GM19397 (cell line): ENCODE data around the gene LTO1.

ENCODE experiments used
- ATAC-seq: cut with Tn5 transposase; IDR thresholded peaks from one replicate; pipeline ENCODE4 v1.9.1; 2021; ENCODE audit warnings: mild to moderate bottlenecking, moderate library complexity; ENCODE audit not compliant: unreplicated experiment

LTO1 gene

DNA sequence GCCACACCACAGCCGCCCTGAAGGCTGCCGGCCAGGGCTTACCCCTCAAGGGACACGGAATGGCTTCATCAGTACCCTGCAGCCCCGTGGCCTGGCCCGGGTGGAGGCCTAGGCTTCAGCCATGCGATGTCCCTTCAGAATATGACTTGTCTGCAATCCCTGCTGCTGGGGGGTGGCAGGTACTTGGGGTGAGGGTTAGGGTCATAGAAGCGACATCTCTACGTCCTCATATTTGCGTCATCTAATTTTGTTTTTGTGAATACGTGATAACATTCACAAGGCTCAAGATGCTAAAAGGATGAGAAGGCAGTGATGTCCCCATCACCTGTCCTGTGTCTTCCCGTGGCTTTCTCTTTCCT is 27.8 kb downstream of the LTO1 start:
- ATAC-seq, result no peak

DNA sequence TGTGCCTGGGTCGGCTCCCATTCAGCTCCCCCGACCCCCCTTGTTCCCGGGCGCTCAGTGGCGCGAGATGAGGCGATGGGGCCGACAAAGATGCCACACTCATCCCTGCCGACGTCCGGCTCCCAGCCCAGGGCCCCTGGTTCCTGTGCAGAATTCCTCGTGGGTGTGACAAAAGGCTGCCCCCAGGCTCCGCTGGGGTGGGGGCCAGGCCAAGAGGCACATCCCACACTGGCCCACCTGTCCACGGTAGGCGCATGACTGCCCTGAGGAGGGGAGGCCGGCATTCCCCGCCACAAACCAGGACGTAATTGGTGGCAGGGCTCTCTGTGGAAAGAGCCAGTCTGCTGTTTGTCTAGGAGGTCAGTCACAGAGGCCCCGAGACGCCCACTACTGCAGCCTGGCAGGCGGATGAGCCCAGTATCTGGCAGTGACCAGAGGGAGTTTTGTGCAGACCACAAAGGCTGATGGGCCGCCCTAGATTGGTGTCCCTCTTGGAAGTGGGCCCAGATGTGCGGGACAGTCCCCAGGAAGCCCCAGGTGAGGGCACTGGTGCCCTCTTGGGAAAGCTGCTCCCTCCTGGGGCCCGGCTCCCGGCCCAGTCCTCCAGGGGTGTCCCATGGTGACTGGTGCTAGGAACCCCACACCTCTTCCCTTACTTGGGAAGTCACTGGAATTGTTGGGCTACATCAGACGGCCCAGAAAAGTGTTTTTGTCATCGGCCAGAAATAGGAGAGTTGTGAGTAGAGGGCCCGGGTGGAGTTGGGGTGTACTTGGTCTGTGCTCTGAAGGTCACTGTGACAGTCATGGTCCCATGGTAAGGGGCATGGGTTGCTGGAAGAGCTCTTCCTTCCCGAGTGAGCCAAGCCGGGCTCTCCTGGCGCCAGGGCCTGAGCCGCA is 28.4 kb downstream of the LTO1 start:
- ATAC-seq, result no peak

DNA sequence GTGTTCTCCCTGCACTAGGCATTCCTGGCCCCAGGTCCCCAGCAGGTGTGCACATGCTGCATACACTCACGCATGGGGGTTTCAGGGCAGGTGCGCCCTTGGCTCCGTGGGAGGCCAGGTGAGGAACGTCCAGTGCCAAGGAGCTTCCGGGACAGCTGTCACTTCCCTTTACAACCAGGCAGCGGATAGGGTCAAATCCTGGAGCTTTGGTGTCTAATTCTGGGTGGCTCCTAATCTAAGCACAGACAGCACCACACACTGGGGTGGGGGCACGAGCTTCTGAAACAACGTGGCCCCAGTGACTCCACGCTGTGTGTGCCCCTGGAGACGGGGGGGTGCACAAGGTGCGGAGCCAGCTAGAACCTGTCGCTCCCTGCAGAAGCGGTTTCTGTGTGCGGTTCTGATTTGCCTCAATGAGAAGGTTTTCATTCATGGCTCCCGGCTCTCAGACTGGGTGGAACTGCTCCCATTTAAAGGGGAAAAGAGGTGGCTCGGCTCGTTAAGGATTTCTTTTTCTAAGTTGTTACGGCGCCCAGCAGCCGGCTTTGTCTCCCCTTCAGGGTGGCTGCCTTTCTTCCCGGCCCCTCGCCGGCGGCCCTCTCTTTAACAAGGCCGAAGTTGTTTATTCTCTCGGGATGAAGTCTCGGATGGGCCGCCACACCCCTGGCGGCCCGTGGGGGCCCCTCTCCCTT is 29.2 kb downstream of the LTO1 start:
- no peak for ATAC-seq

DNA sequence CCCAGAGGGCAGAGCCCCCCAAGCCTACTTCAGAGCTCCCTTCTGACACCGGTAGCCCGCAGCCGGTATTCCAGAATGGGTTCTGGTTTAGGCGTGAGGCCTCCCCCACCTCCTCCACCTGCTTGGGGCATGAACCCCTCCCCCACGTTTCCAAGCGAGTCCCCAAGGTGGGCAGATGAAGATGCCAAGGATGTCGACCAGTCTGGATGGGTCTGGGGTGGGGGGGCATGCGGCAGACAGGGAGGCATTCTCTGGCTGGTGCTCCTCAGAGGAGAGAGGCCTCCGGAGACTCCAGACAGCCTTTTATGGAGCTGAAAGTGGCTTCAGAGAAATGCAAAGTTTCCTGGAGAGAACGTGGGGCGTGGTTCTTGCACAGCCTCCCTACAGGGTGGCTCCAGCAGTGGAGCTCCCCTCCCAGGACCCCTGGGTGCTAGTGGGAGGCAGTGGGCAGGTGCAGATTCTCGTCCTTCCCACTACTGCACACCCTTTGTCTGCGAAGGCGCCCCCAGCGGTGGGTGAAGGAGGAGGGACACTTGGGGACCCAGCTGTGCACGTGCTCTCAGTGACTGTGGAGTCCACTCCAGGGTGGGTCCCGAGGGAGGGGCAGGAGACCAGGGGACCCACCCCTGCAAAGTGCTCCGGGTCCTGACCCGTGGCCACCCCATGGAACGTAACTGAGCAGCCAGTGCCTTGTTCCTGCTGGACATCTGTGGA is 30.0 kb downstream of the LTO1 start:
- no peak for ATAC-seq

- no peak for ATAC-seq
These were observed 30.8 kb downstream of the LTO1 start for GRCh38 chr11:69644071-69644961.

GRCh38 chr11:69643646-69644045 is 31.5 kb downstream of the LTO1 start:
- ATAC-seq, result no peak

- ATAC-seq, result peak; percentile 62
These were observed 32.1 kb downstream of the LTO1 start for GRCh38 chr11:69642913-69643632.

DNA sequence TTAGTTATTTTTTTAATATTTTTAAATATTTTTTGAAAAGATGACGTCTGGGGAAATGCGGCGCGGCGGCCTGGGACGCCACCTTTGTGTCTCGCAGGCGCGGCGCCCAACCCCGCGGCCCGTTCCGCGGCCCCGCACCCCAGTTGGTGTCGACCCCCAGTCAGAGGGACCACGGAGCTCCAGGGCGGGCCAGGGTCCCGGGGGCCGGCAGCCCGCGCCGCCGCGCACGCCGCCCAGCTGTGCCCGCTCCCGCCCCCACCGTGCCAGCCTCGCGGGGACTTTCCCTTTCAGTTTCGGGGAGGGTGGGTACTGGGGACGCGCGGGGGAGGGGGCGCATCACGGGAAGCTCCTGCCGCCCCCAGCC is 32.6 kb downstream of the LTO1 start:
- ATAC-seq, result peak; percentile 17

DNA sequence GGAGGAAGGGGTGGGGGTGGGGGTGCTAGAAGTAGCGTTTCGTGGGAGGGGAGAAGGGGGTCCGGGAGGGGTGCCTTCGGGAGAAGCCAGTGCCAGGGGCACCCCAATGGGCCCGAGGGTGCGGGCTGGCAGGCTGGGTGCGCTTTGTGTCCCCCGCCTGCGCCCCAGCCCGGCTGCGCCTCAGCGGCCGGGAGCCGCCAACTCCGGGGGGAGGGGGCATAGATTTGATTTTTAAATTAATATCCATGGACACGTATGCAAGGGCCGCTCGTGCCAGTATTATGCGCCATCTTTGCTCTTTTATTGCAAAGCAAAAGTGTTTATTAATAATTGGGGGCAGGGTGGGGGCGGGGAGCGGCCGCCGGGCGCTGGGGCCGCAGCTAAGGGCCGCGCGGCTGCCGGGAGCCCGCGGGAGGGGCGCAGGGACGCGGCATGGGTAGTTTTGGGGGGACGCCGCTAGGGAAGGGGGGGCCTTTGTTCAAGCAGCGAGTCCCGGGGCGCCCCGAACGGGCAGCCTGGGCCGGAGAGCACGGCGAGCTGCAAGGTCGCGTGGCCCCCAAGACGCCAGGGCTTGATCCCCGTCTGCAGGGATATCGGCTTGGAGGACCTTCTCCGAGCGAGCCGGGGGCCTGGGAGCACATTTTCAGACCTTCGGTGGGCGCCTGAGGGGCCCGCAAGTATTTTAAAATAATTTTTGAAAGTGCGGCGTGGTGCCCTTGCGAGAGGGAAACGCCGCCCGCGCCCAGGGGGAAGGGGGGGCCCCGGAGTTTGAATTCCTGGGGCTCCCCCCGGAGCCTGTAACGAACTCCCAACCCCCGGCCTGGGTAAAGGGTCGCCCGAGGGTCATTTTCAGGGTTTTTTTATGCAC is 33.2 kb downstream of the LTO1 start:
- no peak for ATAC-seq

GRCh38 chr11:69640995-69641581 is 34.1 kb downstream of the LTO1 start, which contains the start of gene CCND1:
Gene CCND1, plus strand, starts transcription at chr11:69641156. Its CDS starts 158 bp downstream, at chr11:69641314.
- ATAC-seq, result no peak

- ATAC-seq, result no peak
These were observed 34.7 kb downstream of the LTO1 start for GRCh38 chr11:69640260-69640994.

GRCh38 chr11:69639831-69640230 is 35.3 kb downstream of the LTO1 start:
- no peak for ATAC-seq

DNA sequence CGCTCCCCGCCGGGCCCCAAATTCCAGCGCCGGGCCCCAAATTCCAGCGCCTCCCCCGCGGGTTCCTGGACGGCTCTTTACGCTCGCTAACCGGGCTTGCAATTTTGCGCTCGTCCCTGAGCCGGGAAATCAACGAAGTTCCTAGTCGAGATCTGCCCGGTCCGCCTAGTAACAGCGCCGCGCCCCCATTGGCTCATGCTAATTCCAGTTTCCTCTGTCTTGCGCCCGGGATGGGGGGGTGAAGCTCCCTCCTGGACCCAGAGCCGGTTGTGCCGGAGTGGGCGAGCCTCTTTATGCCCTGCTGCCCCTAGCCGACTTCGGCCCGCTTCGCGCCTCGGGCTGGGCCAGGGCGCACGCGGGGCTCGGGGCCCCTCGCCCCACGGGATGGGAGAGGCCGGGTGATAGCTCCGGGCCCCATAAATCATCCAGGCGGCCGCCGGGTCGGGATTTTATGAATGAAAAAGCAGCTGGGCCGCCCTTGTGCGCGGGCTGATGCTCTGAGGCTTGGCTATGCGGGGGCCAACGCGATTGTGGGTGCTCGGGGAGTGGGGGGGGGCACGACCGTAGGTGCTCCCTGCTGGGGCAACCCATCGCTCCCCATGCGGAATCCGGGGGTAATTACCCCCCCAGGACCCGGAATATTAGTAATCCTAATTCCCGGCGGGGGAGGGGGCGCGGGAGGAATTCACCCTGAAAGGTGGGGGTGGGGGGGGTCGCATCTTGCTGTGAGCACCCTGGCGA is 36.0 kb downstream of the LTO1 start:
- ATAC-seq, result no peak

DNA sequence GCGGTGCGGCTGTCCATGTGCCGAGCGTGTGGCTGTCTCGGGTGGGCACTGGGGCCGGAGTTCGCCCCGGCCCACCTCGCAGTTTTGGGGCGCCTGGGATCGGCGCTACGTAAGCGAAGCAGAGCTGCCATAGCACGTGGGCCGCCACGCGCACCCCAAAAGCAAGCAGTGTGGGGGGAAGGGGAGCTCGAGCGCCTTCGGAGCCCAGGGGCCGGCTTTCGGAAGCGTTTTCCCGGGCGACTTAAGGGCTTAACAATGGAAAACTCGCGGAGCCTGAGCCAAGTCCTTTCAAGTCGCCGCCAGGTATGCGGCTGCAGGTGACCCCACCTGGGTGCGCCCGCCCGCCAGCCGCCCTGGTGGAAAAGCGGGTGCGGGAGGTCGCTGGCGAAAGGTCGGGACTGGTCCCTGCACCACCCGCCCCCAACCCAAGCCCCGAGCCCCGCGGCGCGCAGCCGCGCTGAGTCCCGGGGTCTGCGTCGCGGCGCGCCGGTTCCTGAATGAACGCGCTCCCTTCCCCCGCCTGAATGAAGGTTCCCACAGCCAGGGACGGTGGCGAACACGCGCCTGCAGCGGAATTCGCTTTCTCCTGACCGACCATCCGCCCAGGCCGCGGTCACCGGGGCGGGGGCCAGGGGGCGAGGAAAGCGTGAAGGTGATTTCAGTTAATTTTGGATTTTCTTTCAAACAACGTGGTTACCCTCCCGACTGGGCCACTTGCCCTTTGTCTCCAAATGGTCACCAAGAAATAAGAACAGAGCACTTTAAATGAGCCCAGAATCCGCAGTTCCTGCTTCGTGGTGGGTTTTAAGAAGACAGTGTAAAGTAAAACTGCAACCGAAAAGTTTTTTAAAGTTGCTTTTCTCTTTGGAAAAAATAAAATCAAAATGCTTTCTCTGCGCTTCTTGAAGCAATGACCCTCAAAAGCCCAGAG is 36.9 kb downstream of the LTO1 start:
- ATAC-seq, result no peak

DNA sequence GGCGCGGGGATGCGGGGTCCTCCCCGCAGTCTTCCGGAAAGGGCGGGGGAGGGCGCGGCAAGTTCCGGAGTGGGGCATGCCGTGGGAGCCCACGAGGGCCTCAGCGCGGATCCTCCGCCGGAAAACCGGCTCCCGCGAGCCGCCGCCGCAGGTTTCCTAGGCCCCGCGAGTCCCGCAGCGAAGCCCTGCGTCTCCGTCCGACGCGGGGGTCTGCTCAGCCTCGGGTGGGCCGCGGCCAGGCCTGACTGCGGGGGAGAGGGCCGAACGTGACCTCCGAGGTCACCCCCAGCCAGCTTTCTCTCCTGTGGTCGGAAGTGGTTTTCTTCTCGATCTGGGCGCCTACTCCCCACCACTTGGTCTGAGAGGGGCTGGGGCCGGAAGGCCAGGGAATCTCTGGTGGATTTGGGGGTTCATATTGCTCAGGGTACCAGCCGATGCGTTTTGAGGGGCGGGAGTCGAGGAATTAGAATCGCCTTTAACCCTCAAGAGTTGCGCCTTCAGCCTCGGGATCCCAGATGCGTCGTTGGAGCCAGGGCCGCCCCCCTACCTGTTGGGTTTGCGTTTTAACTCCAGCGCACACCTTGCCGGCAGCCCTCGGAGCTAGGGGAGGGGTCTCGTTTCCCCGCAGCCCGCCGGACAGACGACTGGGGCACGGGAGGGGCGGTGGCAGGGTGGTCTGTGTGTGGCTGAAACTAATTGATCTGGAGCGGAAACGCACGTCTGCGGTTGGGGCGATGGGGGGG is 37.8 kb downstream of the LTO1 start:
- no peak for ATAC-seq
